Measurements from ENCODE around the gene FRMD5.

FRMD5 gene

GRCh38 chr15:43966646-43967045, 228.4 kb downstream of the FRMD5 start:
- no peak for DNase-seq

- no peak for DNase-seq
These were observed 236.2 kb downstream of the FRMD5 start for GRCh38 chr15:43958861-43959330.

GRCh38 chr15:43957724-43958123, 237.3 kb downstream of the FRMD5 start:
- no peak for DNase-seq

GRCh38 chr15:43955140-43955539, 239.9 kb downstream of the FRMD5 start:
- no peak for DNase-seq

- no peak for DNase-seq
These were observed 240.9 kb downstream of the FRMD5 start for GRCh38 chr15:43954181-43954621.

- DNase-seq: no peak
These were observed 241.7 kb downstream of the FRMD5 start for GRCh38 chr15:43953402-43953801.

- DNase-seq: no peak
These were observed 244.5 kb downstream of the FRMD5 start for GRCh38 chr15:43950531-43950930.

- no peak for DNase-seq
These were observed 246.3 kb downstream of the FRMD5 start for GRCh38 chr15:43948691-43949325.

GRCh38 chr15:43943511-43943910, 251.6 kb downstream of the FRMD5 start:
- DNase-seq: no peak

GRCh38 chr15:43942194-43942593, 252.9 kb downstream of the FRMD5 start:
- DNase-seq: no peak

GRCh38 chr15:43941555-43941954, 253.5 kb downstream of the FRMD5 start:
- DNase-seq: no peak

GRCh38 chr15:43941071-43941470, 254.0 kb downstream of the FRMD5 start:
- no peak for DNase-seq

GRCh38 chr15:43939070-43939469, 256.0 kb downstream of the FRMD5 start:
- no peak for DNase-seq

GRCh38 chr15:43934480-43934879, 260.6 kb downstream of the FRMD5 start:
- DNase-seq: no peak

GRCh38 chr15:43932907-43933306, 262.2 kb downstream of the FRMD5 start:
- DNase-seq: peak; percentile 11

- DNase-seq: no peak
These were observed 263.2 kb downstream of the FRMD5 start for GRCh38 chr15:43931790-43932435.

GRCh38 chr15:43931119-43931518, 264.0 kb downstream of the FRMD5 start:
- DNase-seq: no peak

- no peak for DNase-seq
These were observed 264.5 kb downstream of the FRMD5 start for GRCh38 chr15:43930556-43930955.

GRCh38 chr15:43930079-43930478, 265.0 kb downstream of the FRMD5 start:
- no peak for DNase-seq

- DNase-seq: no peak
These were observed 266.9 kb downstream of the FRMD5 start for GRCh38 chr15:43928152-43928551.

- DNase-seq: no peak
These were observed 267.9 kb downstream of the FRMD5 start for GRCh38 chr15:43927203-43927602.

GRCh38 chr15:43923553-43923952, 271.5 kb downstream of the FRMD5 start:
- DNase-seq: no peak

- DNase-seq: no peak
These were observed 273.1 kb downstream of the FRMD5 start for GRCh38 chr15:43922021-43922420.

- DNase-seq: peak; percentile 46
These were observed 274.3 kb downstream of the FRMD5 start for GRCh38 chr15:43920815-43921214.

- DNase-seq: no peak
These were observed 274.8 kb downstream of the FRMD5 start for GRCh38 chr15:43920254-43920600.

All from NCI-H345 (cell line).